CD4-positive, alpha-beta T cell treated with Interleukin-6 for 4 hours (primary cell): Measurements from ENCODE around the gene INTS3.
"Not testable (repeated sequence)": the region's sequence is repeated elsewhere in the genome, so short reads cannot be mapped to it uniquely, and the experiment has no call there.

Source experiments
- DNase-seq: peaks from one replicate; pipeline ENCODE4 v3.0.0-alpha.2; 2020; ENCODE audit warnings: mixed read lengths

Gene INTS3

GRCh38 chr1:153779781-153780541 lies 52.1 kb downstream of the INTS3 start:
- DNase-seq: no peak

DNA sequence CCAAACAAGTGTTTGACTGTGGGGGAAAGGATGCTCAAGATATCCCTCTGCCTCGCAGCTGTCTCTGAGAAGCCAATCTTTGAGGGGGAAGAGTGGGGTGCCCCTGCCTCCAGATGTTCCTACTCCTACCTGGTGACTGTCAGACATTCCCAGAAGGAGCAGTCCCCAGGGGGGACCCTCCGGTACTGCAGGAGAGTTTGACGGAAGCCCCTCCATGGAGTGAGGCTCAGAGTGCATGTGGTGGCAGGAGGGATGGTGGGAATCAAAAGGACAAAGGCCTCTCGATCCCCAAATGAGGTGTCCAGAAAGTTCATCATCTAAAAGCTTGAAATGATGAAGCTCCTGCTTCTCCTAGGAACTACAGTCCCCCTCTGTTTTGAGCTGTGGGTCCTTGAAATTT lies 52.7 kb downstream of the INTS3 start:
- DNase-seq: no peak

- DNase-seq: not testable (repeated sequence)
Measured at GRCh38 chr1:153782648-153783047, 54.8 kb downstream of the INTS3 start.

DNA sequence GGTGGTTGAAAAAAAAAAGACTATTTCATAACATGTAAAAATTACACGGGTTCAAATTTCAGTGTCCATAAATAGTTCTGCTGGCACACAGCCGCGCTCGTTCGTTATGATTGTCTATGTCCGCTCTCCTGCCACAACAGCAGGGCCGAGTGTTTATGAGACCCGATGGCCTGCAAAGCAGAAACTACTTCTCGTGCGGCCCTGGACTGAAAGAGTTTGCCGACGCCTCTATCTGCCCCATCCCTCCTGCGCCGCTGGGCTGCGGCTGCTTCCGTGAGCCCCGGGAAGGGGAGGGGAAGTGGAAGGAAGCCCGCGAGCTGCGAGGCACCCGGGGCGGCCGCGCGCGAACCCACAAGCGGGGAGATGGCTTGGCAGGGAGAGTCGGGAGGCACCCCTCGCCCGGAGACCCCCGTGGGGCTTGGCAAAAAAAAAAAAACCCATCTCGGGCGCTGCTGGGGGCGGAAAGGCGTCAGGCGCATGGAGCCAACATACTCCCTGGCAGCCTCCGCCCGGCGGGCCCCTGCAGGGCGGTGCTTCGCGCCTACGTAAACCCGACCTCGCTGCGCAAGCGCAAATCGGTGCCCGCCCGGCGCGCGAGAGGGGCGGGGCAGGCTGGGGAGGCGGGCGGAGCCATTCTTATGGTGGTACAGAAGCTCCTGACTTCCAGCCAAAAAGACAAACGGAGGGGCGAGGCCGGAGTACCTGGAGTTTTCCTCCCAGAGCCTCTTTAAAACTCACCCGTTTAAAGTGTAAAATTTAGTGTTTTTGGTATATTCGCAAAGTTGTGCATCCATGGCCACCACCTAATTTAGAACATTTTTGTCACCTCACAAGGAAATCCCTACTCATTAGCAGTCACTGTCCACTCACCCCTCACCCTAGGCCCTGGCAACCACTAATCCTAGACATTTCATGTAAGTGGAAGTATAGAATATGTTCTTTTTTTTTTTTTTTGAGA lies 55.7 kb downstream of the INTS3 start:
- DNase-seq: peak; percentile 93

DNA sequence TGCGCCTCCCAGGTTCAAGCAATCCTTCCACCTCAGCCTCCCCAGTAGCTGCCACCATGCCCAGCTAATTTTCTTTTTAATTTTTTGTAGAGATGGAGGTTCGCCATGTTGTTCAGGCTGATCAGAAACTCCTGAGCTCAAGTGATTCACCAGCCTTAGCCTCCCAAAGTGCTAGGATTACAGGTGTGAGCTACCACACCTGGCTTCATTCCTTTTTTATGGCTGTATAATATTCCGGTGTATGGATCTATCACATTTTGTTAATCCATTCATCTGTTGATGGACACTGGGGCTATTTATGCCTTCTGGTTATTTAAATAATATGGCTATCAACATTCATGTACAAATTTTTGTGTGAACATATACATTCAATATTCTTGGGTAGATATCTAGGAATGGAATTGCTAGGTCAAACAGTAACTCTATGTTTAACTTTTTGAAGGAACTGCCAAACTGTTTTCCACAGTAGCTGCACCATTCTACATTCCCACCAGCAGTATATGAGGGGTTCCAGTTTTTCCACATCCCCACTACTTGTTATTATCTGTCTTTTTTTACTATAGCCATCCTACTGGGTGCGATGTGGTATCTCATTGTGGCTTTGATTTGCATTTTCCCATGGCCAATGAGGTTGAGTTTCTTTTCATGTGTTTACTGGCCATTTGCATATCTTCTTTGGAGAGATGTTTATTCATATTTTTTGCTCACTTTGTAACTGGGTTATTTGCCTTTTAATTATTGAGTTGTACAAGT lies 58.4 kb downstream of the INTS3 start:
- DNase-seq: no peak

DNA sequence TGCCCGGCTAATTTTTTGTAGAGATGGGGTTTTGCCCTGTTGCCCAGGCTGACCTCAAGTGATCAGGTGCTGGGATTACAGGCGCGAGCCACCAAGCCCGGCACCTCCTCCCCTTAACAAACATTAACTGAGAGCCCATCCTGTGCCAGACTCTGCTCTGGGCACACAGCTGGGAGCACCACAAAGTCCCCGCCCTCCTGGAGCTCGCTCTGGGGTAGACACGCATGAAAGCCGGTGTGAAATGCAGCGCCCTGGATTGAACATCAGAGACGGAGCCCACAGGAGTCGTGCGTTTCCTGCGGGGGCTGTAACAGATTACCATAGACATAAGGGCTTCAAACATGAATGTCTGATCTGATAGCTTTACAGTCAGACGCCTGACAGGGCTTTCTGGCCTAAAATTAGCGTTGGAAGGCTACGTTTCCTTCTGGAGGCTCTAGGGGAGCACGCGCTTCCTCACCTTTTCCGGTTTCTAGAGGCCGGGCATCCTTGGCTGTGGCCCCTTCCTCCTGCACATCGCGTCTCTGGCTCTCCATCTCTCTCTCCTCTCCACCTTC lies 61.7 kb downstream of the INTS3 start:
- DNase-seq: peak; percentile 15

GRCh38 chr1:153790313-153790965 lies 62.6 kb downstream of the INTS3 start:
- no peak for DNase-seq

DNA sequence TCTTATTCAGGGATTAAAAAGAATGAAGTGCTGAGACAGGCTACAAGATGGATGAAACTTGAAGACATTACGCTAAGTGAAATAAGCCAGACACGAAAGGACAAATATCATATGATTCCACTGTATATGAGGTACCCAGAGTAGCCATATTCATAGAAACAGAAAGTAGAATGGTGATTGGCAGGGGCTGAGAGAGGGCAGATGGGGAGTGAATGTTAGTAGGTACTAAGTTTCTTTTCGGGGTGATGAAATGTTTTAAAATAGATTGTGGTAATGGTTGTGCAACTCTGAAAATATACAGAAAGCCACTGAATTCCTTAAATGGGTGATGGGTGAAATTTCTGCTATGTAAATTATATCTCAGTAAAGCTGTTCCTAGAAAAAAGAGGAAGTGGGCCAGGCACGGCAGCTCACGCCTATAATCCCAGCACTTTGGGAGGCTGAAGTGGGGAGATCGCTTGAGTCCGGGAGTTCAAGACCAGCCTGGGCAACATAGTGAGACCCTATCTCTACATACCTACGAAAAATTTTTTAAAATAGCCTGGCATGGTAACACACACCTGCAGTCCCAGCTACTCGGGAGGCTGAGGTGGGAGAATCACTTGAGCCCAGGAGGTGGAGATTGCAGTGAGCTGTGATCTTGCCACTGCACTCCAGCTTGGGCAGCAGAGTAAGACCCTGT lies 63.3 kb downstream of the INTS3 start:
- DNase-seq: no peak

DNA sequence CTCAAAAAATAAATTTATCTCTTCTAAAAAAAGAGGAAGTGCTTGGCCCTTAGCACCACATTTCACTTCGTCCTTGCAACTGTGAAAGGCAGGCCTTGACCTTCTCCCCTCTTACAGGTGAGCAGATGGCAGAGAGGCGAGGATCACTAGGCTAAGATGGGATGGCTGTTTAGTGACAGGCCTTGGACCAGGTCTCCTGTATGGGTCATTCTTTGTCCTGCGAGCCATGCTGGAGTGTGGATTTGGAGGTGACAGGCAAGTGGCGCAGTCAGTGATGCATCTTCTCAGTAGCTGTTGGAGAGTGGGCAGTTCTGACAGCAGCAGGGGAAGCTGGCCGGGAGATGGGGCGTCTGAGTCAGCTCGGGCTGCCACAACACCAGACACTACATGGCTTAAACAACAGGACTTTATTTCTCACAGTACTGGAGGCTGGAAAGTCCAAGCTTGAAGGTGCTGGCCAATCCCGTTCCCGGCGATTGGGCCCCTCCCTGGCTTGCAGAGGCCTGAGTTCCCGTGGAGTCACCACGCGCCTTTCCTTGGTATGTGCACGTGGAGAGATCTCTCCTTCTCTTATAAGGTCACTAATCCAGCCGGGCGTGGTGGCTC lies 63.9 kb downstream of the INTS3 start:
- no peak for DNase-seq

- DNase-seq: no peak
Measured at GRCh38 chr1:153792631-153793041, 64.8 kb downstream of the INTS3 start.

GRCh38 chr1:153793261-153793972 lies 65.6 kb downstream of the INTS3 start:
- no peak for DNase-seq

GRCh38 chr1:153793973-153794615 lies 66.2 kb downstream of the INTS3 start:
- DNase-seq: no peak

DNA sequence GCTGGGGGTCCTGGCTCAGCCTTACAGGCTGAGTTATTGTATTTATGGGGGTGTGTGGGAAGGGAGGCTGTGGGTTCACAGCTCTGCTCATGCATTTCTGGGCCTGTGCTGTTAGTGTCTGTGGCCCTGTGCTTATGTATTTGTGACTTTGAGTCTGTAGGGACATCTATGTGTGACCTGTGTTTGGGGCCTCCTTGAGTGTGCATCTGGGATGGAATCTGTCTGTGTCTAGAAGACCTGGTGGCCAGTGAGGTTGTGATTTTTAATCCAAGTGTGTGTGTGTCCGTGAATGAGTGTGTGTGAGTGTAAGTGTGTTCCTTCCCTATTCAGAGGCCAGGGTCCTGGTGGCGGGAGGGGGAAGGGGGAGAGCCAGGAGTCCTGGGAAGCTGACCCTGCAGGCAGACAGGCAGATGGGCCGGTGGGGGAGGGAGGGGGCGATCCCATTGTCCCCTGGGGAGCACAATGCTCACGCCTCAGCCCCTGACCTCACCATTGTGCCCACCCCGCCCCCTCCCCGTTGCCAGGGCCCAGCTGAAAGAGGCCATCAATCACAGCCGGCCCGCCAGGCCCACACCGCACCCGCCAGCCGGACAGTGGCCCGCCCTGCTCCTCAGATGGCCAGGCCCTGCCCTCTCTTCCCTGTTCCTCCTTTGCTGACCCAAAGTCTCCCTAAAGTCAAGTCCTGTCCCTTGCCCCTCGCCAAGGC lies 66.9 kb downstream of the INTS3 start:
- DNase-seq: no peak

- no peak for DNase-seq
Measured at GRCh38 chr1:153795330-153795837, 67.5 kb downstream of the INTS3 start.

DNA sequence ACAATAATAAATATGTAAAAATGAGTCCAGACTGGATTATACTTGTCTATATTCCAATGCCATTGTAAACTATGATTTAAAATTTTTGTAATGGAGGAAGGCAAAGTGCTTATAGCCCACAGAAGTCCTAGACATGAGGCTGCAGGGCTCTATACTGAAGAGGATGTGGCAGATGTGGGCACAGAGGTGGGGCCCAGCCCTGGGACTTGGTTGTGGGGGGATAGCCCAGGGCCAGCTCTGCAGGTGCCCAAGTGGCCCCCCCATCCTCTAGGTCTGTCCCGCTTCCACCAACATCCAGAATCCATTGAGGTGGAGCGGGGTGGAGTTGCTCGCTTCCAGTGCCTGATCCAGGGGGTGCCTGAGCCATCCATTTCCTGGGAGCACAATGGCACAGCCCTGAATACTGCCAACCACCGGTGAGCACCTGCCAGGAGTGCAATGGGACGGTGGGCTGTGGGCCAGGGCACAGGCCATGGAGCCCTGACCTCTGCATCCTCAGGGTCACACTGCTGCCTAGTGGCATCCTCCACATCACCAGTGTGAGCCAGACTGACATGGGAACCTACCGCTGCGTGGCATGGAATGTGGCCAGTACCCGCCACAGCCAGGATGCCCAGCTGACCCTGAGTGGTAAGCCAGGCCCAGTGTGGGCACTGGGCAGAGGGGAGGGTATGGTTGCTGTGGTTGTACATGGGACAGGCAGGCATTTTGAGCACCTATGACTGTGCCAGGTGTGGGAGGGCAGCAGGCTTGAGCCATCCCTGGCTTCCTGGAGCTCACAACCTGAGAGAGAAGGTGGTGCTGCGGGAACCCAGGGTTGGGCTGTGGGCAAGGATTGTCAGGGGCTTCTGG lies 68.3 kb downstream of the INTS3 start:
- no peak for DNase-seq

- peak; percentile 89 for DNase-seq
Measured at GRCh38 chr1:153796786-153797659, 69.2 kb downstream of the INTS3 start.

DNA sequence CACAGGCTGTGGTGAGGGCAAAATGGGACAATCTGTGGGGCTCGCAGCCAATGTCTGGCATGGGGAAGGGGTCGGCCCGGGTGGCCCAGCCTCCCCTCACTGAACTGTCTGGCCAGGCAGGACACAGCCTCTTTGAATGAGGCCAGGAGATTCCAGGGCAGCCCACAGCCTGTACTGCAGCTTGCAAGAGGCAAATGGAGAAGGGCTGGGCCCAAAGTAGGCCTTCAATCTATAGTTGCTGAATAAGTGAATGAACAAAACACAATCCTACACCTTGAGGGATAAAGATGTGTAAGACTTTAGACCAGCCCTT lies 70.6 kb downstream of the INTS3 start:
- DNase-seq: no peak
